ENCODE data around the gene ORMDL3. TPM values are rescaled to one million over a fixed set of nuclear protein-coding genes. Genes with fewer than 3 reads are reported as not detected.

ORMDL3 gene
- total and polyA plus RNA-seq, 4 donors, result 44.2 to 74.0 (median 47.7) TPM

DNA sequence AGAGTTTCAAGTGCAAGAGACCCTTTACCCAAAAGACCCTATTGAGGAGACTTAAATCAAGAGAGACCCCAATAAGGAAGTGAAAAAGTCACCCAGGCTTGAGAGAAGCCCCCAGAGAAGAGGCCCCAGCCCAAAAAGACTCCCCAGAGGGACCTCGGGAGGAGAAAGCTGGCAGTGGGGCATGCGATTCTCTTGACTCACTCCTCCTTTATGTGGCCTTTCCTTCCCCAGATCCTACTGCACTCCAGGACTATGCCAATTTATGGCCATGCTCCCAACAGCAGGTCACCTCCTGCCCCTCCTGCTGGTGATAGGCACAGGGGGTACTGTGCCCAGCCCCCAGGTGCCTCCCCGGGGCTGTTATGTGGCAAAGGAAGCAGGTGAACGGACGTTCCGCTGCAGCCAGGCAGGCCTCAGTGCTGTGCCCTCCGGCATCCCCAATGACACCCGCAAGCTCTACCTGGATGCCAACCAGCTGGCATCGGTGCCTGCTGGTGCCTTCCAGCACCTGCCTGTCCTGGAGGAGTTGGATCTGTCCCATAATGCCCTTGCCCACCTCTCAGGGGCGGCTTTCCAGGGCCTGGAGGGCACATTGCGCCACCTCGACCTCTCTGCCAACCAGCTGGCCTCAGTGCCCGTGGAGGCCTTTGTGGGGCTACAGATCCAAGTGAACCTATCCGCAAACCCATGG, 16.4 kb upstream of the ORMDL3 start:
- ATAC-seq (ENCODE audit: low FRiP score) (no peak), DNase-seq (no peak)
- intact Hi-C loops (cut with DNase I), result no loop called here
- Histone ChIP-seq H3K27me3 (ENCODE audit: control insufficient read depth in 1 of 2, insufficient read depth in 2 of 2, low read length in 1 of 2) (no peaks in the 10 kb centered on the region), H3K4me3 (ENCODE audit: low read length in 2 of 2) (no peak overlapping the region), H3K9me3 (ENCODE audit: control insufficient read depth, low read length) (no peaks in the 10 kb centered on the region), H3K27ac (ENCODE audit: low read depth in 1 of 2, low read length in 2 of 2) (no peak overlapping the region), H3K4me1 (ENCODE audit: control insufficient read depth in 1 of 2, insufficient read depth in 2 of 2, low read length in 2 of 2) (no peaks in the 10 kb centered on the region), H3K36me3 (ENCODE audit: control insufficient read depth in 1 of 2, insufficient read depth in 2 of 2, low read length in 1 of 2) (no peaks in the 10 kb centered on the region)
- WGBS, 2 donors, result 88 to 91% methylated on average over 14 of the region's 14 CpGs

DNA sequence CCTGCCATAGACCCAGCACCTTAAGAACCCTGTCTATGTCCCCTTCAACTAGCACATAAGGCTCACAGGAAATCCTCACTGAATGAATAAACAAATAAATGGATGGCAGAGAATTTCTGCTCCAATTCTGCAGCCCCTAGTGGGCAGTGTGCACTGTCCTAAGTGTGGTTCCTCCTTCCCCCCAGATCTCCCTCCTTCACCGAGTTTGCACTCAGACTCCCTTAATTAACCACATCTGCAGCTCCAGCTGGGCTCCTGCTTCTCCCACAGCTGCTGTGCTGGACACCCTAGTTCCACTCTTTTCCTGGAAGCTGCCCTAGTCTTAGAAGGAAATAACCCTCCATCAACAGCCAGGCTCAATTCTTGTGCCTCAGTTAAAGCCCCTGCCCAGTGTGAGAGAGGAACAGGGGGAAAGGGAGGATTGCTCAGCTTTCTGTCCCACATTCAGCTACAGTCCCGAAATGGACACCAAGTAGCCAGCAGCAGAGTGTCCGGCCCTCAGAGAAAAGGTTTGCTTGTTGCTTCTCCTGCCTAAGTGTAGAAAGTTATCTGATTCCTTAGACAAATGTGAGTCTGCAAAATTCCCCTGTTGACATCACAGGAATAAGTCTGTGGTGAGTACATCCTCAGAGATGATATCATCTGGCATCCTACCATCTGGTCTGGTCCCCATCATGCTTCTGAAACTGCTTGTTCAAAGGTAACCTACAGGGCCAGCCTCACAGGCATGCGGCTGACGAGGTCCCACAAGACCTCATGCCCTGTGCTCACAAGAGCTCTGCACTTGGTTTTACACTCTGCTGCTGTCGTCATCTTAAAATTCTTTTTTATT, 12.4 kb upstream of the ORMDL3 start:
- DNase-seq (no peak), ATAC-seq (ENCODE audit: low FRiP score) (no peak)
- WGBS, 2 donors, result 56 to 63% methylated on average over 6 of the region's 6 CpGs
- intact Hi-C loops (cut with DNase I), result no loop called here
- no peaks in the 10 kb centered on the region for H3K9me3 ChIP-seq (ENCODE audit: control insufficient read depth, low read length)
- no peak overlapping the region for H3K27ac ChIP-seq (ENCODE audit: low read depth in 1 of 2, low read length in 2 of 2)
- no peak overlapping the region for H3K4me3 ChIP-seq (ENCODE audit: low read length in 2 of 2)
- no peaks in the 10 kb centered on the region for H3K36me3 ChIP-seq (ENCODE audit: control insufficient read depth in 1 of 2, insufficient read depth in 2 of 2, low read length in 1 of 2)
- no peaks in the 10 kb centered on the region for H3K27me3 ChIP-seq (ENCODE audit: control insufficient read depth in 1 of 2, insufficient read depth in 2 of 2, low read length in 1 of 2)
- H3K4me1 ChIP-seq (ENCODE audit: control insufficient read depth in 1 of 2, insufficient read depth in 2 of 2, low read length in 2 of 2), result no peaks in the 10 kb centered on the region

DNA sequence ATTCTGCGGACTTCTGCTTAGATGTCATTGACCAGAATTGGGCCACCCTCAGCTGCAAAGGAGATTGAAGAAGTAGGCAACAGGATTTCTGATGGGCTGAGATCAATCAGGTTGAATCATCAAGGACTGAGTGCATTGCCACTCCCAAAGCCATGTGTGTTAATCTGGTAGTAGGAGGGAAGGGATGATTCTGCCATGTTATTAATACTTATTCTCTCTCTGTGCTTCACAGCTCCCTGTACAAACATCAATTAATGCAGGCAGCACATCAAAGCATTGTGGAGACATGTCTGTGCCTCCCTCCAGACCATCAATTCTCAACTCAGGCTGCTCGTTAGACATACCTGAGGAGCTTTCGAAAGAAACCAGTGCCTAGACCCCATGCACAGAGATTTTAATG, 11.7 kb upstream of the ORMDL3 start:
- Histone ChIP-seq H3K27me3 (ENCODE audit: control insufficient read depth in 1 of 2, insufficient read depth in 2 of 2, low read length in 1 of 2) (no peaks in the 10 kb centered on the region), H3K4me1 (ENCODE audit: control insufficient read depth in 1 of 2, insufficient read depth in 2 of 2, low read length in 2 of 2) (no peaks in the 10 kb centered on the region), H3K4me3 (ENCODE audit: low read length in 2 of 2) (no peak overlapping the region), H3K36me3 (ENCODE audit: control insufficient read depth in 1 of 2, insufficient read depth in 2 of 2, low read length in 1 of 2) (no peaks in the 10 kb centered on the region), H3K27ac (ENCODE audit: low read depth in 1 of 2, low read length in 2 of 2) (no peak overlapping the region), H3K9me3 (ENCODE audit: control insufficient read depth, low read length) (no peaks in the 10 kb centered on the region)
- intact Hi-C loops (cut with DNase I), result no loop called here
- DNase-seq (no peak), ATAC-seq (ENCODE audit: low FRiP score) (no peak)
- 90 to 92% methylated on average over 3 of the region's 3 CpGs for WGBS, 2 donors

DNA sequence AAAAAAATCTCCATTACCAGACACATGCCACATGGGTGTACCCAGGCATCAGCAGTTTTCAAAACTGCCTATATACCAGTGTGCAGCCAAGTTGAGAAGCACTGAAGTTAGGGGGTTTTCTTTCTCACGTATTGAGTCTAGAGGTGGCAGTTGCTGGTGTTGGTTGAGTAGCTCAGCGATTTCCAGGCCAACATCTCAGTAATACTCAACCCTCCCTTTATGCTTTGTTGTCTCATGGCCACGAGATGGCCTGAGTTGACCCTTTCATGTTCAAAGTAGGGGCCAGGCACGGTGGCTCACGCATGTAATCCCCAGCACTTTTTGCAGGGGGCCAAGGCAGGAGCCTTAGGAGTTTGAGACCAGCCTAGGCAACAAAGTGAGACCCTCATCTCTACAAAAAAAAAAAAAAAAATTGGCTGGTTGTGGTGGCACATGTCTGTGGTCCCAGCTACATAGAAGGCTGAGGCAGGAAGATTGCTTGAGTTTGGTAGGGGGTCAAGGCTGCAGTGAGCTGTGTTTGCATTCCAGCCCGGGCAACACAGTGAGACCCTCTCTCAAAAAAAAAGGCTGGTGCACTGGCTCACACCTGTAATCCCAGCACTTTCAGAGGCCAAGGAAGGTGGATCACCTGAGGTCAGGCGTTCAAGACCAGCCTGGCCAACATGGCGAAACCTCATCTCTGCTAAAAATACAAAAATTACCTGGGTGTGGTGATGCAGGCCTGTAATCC, 10.9 kb upstream of the ORMDL3 start:
- intact Hi-C loops (cut with DNase I), result no loop called here
- Histone ChIP-seq H3K4me3 (ENCODE audit: low read length in 2 of 2) (no peak overlapping the region), H3K27me3 (ENCODE audit: control insufficient read depth in 1 of 2, insufficient read depth in 2 of 2, low read length in 1 of 2) (no peaks in the 10 kb centered on the region), H3K9me3 (ENCODE audit: control insufficient read depth, low read length) (no peaks in the 10 kb centered on the region), H3K4me1 (ENCODE audit: control insufficient read depth in 1 of 2, insufficient read depth in 2 of 2, low read length in 2 of 2) (no peaks in the 10 kb centered on the region), H3K27ac (ENCODE audit: low read depth in 1 of 2, low read length in 2 of 2) (no peak overlapping the region), H3K36me3 (ENCODE audit: control insufficient read depth in 1 of 2, insufficient read depth in 2 of 2, low read length in 1 of 2) (no peaks in the 10 kb centered on the region)
- 67 to 70% methylated on average over 8 of the region's 8 CpGs for WGBS, 2 donors
- ATAC-seq (ENCODE audit: low FRiP score) (no peak), DNase-seq (no peak)

DNA sequence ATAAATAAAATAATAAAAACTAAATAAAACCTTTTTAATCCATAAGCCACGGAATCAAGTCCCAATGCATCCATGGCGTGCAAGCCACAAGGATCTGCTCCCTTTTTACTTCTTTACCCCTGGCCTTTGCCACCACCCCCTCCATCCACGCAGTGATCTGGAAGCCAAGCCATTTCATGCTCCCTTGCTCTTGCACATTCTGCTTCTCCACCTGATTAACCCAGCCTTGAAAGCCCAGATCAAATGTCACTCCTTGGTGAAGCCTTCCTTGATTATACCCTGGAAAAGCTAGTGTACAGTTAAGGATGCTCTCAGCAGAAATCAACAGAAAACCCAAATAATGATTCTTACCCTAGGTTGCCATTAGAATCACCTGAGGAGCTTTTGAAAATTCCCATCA, 10.0 kb upstream of the ORMDL3 start:
- Histone ChIP-seq H3K4me3 (ENCODE audit: low read length in 2 of 2) (no peak overlapping the region), H3K36me3 (ENCODE audit: control insufficient read depth in 1 of 2, insufficient read depth in 2 of 2, low read length in 1 of 2) (no peaks in the 10 kb centered on the region), H3K27me3 (ENCODE audit: control insufficient read depth in 1 of 2, insufficient read depth in 2 of 2, low read length in 1 of 2) (no peaks in the 10 kb centered on the region), H3K4me1 (ENCODE audit: control insufficient read depth in 1 of 2, insufficient read depth in 2 of 2, low read length in 2 of 2) (no peaks in the 10 kb centered on the region), H3K9me3 (ENCODE audit: control insufficient read depth, low read length) (no peaks in the 10 kb centered on the region), H3K27ac (ENCODE audit: low read depth in 1 of 2, low read length in 2 of 2) (no peak overlapping the region)
- WGBS, 2 donors, result 94 to 96% methylated on average over 3 of the region's 3 CpGs
- DNase-seq, result no peak
- ATAC-seq (ENCODE audit: low FRiP score), result no peak
- intact Hi-C loops (cut with DNase I), result no loop called here

DNA sequence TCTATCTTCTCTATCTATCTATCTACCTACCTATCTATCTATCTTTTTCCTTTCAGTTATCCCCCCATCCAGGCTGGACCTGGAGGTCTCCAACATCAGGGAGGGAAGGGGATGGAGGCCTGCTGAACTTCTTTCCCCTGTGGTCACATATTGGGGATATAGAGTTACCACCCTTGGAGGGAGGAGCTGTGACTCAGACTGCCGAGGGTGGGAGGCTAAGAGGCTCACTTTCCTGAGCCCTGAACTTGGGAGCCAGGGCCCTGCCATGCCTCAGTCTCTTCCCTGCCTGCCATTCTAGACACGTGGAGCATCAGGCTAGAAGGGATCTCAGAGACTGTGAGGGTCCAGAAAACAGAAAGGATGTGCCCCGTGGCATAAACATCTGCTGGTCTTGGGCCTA, 8.5 kb upstream of the ORMDL3 start:
- Histone ChIP-seq H3K27me3 (ENCODE audit: control insufficient read depth in 1 of 2, insufficient read depth in 2 of 2, low read length in 1 of 2) (no peaks in the 10 kb centered on the region), H3K27ac (ENCODE audit: low read depth in 1 of 2, low read length in 2 of 2) (no peak overlapping the region), H3K4me1 (ENCODE audit: control insufficient read depth in 1 of 2, insufficient read depth in 2 of 2, low read length in 2 of 2) (no peaks in the 10 kb centered on the region), H3K9me3 (ENCODE audit: control insufficient read depth, low read length) (no peaks in the 10 kb centered on the region), H3K4me3 (ENCODE audit: low read length in 2 of 2) (no peak overlapping the region), H3K36me3 (ENCODE audit: control insufficient read depth in 1 of 2, insufficient read depth in 2 of 2, low read length in 1 of 2) (no peaks in the 10 kb centered on the region)
- WGBS, 2 donors, result 59 to 72% methylated on average over 3 of the region's 3 CpGs
- DNase-seq (no peak), ATAC-seq (ENCODE audit: low FRiP score) (no peak)
- intact Hi-C loops (cut with DNase I), result no loop called here

DNA sequence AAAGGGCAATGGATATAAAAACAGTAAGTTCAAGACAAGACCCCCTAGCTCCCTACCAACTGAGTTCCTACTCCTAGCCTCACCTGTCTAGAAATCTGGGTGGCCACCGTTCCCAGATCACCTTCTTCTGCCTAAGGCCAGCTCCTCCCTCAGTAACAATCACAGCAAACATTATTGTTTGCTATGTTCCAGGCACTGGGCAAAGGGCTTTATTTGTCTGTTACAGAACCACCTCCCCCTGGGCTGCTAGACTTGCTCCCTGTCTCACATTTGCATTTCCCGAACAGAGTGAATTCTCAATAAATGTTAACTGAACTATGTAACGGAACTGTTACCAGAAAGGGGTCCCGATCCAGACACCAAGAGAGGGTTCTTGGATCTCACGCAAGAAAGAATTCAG, 6.9 kb upstream of the ORMDL3 start:
- DNase-seq (no peak), ATAC-seq (ENCODE audit: low FRiP score) (no peak)
- no peaks in the 10 kb centered on the region for H3K9me3 ChIP-seq (ENCODE audit: control insufficient read depth, low read length)
- intact Hi-C loops (cut with DNase I), result no loop called here
- H3K27me3 ChIP-seq (ENCODE audit: control insufficient read depth in 1 of 2, insufficient read depth in 2 of 2, low read length in 1 of 2), result no peaks in the 10 kb centered on the region
- no peaks in the 10 kb centered on the region for H3K4me1 ChIP-seq (ENCODE audit: control insufficient read depth in 1 of 2, insufficient read depth in 2 of 2, low read length in 2 of 2)
- H3K36me3 ChIP-seq (ENCODE audit: control insufficient read depth in 1 of 2, insufficient read depth in 2 of 2, low read length in 1 of 2), result no peaks in the 10 kb centered on the region
- WGBS, 2 donors, result 75 to 77% methylated on average over 5 of the region's 5 CpGs
- H3K27ac ChIP-seq (ENCODE audit: low read depth in 1 of 2, low read length in 2 of 2), result no peak overlapping the region
- H3K4me3 ChIP-seq (ENCODE audit: low read length in 2 of 2), result no peak overlapping the region

DNA sequence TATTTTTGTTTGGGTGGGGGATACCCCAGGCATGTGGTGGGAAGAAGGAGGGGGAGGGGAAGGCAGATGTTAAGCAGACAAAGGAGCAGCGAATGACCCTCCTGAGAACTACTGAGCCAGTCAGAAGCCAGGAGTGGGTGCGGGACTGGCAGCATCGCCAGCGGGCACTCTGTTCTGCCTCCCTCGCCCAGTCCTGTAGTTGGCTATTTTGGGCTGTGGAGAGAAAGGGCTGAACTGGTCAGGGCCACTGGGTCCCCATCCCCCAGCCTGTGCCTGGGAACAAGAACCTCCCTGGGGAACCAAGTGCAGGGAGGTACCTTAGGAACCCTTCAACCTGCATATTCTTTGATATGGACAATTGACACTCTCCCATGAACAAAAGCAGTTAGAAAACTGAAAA, 6.5 kb upstream of the ORMDL3 start:
- H3K27ac ChIP-seq (ENCODE audit: low read depth in 1 of 2, low read length in 2 of 2), result no peak overlapping the region
- intact Hi-C loops (cut with DNase I), result no loop called here

More for the DNA sequence above, 6.5 kb upstream of the ORMDL3 start:
- DNase-seq, result no peak
- H3K4me3 ChIP-seq (ENCODE audit: low read length in 2 of 2), result no peak overlapping the region
- H3K36me3 ChIP-seq (ENCODE audit: control insufficient read depth in 1 of 2, insufficient read depth in 2 of 2, low read length in 1 of 2), result no peaks in the 10 kb centered on the region
- WGBS, 2 donors, result 30 to 31% methylated on average over 5 of the region's 5 CpGs
- H3K27me3 ChIP-seq (ENCODE audit: control insufficient read depth in 1 of 2, insufficient read depth in 2 of 2, low read length in 1 of 2), result no peaks in the 10 kb centered on the region
- H3K9me3 ChIP-seq (ENCODE audit: control insufficient read depth, low read length), result no peaks in the 10 kb centered on the region
- no peak for ATAC-seq (ENCODE audit: low FRiP score)
- peaks cover 0 to under 1% of the 10 kb centered on the region in 2 donors for H3K4me1 ChIP-seq (ENCODE audit: control insufficient read depth in 1 of 2, insufficient read depth in 2 of 2, low read length in 2 of 2)
